T-helper 22 cell (primary cell): ENCODE data around the gene CYB5R3.

Experiments
- DNase-seq: peaks from one replicate; pipeline ENCODE4 v3.0.0-alpha.2; 2020; ENCODE audit warnings: low read depth

The CYB5R3 gene

GRCh38 chr22:42649246-42650099, at the start of gene CYB5R3:
Gene CYB5R3, minus strand, starts transcription at chr22:42649392. Its CDS starts 77 bp downstream, at chr22:42649315.
- peak; percentile 65 for DNase-seq

DNA sequence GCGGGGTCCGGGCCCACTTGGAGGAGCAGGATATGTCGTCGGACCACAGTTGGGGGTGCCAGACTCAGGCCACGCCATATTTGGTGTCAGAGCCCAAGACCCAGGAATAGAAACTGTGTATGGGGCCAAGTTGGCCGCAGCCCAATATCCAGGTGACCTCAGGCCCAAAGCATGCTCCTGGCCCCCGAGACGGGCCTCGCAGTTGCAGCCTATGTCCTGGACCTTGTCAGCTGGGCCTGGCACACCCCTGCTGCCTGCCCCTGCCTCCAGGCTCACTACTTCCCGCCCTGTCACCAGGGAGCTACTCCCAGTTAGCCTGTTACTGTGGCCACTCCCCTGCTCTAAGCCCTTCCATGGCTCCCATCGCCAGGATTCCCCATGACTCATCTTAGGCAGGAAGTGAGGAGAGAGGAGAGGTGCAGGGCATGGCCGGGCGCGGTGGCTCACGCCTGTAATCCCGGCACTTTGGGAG, 48.4 kb upstream of the CYB5R3 start:
- DNase-seq: no peak

- no peak for DNase-seq
Measured at GRCh38 chr22:42696331-42696967, 47.3 kb upstream of the CYB5R3 start.

DNA sequence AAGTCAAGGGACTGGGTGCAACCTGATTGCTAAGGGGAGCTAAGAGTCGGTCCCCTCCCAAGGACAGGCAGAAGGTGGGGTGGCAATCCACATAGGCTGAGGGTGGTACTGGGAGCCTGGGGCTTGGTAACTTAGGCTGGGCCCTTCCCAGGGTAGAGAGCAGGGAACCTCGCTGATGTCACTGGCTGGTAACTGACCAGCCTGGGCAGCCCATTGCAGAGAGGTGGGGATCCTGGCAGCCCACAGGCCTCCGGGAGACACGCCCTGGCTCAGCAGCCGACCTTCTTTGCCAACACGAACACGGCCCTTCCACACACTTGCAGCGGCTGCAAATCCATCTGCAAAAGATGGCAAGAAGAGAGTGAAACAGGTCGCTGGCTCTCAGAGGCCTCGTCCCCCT, 46.1 kb upstream of the CYB5R3 start:
- DNase-seq: no peak

- no peak for DNase-seq
Measured at GRCh38 chr22:42693763-42694683, 44.8 kb upstream of the CYB5R3 start.

GRCh38 chr22:42693055-42693762, 44.0 kb upstream of the CYB5R3 start:
- no peak for DNase-seq

GRCh38 chr22:42692239-42693054, 43.3 kb upstream of the CYB5R3 start:
- DNase-seq: no peak

DNA sequence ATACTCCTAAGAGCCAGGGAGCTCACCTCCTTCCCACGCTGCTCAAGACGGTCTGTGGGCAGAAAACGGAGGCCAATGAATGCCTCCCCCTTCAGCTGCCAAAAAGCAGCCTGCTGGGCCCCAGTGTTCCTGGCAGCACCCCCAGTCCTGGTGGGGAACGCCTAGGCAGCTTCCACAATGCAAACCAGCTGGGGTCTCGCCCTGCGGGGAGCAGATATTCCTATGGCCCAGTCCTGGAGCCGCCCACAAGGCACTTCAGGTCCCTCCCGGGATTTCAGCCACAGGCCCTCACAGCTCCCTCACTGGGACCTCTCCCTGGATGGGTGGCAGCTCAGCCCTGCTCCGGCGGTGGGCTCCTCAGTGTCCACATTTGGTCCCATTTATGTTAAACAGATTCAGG, 42.2 kb upstream of the CYB5R3 start:
- no peak for DNase-seq

DNA sequence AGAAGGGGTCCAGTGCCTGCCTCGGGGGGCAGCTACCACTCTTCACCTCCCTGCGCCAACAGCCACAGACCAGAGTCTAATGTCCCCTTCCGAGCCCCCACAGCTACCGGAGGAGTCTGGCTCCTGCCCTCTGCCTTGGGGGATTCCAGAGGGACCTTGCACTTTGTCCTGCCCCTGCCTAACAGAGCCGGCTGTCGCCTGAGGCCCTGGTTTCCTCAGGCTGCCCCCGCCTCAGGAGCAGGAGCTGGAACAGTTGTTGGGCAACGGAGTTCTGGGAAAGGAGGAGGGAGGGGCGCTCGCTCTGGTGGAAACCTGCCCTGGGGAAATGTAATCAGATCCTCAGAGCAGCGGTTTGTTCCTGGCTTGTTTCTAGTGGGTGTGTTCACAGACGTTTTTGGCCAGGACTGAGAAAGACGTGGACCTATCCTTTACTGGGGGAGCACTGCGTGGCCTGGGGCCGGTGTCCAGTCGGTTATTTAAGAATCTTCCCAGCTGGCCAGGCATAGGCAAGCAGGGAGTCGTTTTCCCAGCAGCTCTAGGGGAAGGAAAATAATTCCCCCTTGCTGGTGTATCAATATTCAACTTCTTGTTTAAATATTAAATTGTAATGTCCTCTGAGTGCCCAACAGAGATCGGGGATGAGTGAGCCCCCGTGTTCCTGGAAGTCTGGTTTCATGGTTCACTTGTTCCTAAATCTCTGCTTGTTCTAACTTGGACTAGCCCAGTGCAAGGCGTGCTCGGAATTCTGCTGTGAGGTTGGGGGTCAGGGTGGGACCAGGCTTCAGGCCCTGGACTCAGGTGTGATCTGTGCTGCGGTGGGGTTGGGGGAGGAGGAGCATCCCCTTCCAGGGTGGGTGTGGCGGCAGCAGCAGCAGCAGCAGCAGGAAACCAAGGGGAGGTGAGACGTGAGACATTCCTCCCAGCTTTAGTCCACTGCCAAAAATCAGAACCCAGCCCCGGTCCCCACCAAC, 39.3 kb upstream of the CYB5R3 start:
- DNase-seq: no peak

DNA sequence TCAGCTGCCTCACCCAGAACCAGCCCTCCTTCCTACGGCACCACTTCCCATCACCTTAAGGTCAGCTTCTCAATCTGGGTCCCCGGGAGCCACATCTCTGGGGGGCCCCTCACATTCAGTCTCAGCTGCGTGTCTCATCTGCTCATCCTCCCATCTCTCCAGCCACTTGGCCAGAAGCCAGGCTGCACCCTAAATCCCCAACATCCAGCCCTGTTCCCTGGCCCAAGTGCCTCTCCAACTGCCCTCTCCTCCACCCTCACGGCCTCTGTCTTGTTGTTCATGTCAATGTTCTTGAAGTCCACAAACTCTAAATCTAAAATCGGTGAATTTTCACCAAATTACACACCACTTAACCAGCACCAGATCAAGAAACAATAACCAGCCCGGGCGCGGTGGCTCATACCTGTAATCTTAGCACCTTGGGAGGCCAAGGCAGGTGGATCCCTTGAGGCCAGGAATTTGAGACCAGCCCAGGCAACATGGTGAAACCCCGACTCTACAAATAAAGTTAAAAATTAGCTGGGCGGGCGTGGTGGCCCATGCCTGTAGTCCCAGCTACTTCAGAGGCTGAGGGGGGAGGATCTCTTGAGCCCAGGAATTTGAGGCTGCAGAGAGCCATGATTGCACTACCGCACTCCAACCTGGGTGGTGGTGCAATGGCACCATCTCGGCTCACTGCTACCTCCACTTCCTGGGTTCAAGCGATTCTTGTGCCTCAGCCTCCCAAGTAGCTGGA, 37.7 kb upstream of the CYB5R3 start:
- no peak for DNase-seq

DNA sequence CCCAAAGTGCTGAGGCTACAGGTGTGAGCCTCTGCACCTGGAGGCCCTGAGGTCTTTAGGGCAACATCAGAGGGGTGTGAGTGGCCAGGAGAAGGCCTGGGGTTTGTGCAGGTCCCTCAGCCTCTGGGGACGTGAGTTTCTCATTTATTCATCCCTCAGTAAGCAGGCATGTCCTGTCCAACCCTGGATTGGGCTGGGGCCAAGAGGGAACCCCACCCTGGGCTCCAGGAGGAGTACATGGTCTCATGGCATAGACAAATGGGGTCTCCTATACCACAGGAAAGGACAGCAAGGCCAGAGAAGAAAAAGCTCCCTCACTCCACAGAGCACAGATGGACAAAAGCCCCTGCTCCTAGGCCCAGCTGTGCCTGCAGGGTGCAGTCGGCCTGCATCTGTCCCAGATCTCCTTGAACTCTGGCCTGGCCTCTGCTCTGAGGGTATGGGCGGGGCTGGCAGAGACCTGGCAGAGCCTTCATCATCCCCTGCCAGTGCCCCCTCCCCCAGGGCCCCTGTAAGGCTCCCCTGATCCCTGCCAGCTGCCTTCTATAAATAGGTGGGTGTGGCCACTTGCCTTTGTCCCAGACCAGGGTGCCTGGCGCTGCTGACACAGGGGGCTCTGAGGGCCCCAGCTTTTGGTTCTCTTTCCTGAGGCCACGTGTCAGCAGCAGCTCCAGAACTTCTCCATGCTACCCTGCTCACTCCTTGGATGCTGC, 36.9 kb upstream of the CYB5R3 start:
- no peak for DNase-seq

- DNase-seq: no peak
Measured at GRCh38 chr22:42684462-42685195, 35.4 kb upstream of the CYB5R3 start.

DNA sequence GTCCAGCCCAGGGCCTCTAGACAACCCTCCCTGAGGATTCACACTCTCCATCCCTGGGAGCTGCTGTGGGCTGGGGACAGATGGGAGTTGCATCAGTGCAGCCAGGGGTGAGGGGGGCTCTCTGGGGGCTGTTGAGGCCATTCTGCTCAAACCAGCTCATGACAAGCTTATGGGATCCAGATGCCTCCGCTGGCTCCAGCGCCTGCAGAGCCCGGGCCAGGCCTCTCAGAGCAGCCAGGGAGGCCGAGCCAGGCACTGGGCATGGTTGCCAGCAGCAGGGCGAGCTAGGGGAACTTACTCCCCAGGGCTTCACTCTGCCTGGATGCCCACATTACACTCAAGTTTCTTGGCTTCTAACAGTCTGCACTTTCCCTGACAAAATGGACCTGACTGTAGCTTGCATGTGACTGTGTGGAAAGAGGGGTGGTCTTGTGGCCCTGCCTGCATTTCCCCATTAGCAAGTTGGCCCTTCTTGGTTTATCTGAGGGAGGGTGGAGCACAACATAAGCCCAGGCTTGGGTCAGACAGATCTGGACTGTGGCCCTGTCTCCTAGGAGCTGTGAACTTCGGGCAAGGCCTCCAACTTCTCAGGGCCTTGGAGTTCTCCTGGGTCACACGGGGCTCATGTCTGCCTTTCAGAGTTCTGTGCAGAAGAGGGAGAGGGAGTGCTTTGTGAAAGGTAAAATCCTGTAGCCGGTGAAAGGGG, 34.5 kb upstream of the CYB5R3 start:
- DNase-seq: no peak

DNA sequence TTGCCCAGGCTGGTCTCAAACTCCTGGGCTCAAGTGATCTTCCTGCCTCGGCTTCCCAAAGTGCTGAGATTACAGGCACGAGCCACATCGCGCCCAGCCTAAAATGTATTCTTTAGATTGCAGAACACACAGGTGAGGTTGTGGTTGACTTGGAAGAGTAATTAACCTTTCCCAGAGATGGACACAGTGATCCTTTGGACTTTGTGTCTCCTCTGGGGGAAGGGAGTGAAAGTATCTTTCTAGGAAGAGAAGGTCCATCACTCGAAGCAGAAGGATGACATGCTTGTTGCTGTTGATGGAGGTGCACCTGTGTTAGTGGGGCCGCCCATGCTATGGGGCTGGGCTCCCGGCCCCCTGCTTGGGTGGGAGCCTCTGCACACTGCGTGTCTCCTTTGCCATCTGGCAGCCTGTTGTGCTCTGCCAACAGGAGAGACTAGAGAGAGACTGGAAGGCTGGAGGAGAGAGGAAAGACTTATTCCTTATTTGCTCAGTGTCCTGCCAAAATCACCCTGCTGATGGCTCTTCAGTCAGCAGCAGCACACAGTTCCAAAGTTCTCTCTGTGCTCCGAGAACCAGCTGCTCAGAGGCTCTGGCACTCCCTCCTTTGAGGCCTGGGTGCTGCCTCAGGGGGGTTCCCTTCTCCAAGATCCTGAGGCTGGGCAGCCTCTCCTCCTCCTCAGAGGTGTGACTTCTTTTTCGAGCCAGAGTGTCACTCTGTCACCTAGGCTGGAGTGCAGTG, 33.1 kb upstream of the CYB5R3 start:
- no peak for DNase-seq

DNA sequence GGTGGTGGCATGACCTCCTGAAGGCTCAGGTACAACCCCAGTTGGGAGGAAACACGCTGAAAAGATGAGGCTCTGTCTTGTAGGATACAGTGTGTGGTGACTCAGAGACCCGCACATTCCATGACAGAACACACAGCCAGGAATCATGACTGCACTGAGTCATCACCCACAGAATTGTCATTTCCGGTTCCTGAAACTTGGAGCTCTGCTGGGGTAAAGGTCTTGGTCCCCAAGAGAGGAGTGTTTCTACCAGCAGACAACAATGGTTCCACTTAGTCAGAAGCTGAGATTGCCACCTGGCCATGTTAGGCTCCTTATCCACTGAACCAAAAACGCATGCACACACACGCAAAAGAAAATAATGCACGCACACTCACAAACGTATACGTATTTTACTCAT, 31.5 kb upstream of the CYB5R3 start:
- DNase-seq: no peak

DNA sequence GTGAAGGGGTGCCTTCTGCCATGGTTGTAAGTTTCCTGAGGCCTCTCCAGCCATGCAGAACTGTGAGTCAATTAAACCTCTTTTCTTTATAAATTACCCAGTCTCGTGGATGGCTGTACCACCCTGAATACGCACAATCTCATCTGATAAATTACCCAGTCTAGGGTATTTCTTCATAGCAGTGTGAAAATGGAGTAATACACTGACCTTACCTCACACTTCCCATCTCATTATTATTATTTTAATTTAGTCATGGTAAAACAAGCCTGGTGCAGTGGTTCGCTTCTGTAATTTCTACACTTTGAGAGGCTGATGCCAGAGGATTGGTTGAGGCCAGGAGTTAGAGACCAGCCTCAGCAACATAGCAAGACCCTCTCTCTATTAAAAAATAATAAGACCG, 30.5 kb upstream of the CYB5R3 start:
- DNase-seq: no peak
